SJCRH30 (cell line): Measurements from ENCODE around the gene MRS2. TPM values are rescaled to one million over a fixed set of nuclear protein-coding genes. Genes with fewer than 3 reads are reported as not detected.
A peak's percentile ranks its signal among the peaks of the same experiment; 100 is the strongest.
"Not testable (repeated sequence)": the region's sequence is repeated elsewhere in the genome, so short reads cannot be mapped to it uniquely, and the experiment has no call there.

Experiments
- DNase-seq, 2 experiments: peaks; one replicate each; pipeline ENCODE4 v3.0.0-alpha.2; 2015 to 2020
- H3K27ac ChIP-seq: fragments of 250-450 bp; sonication (Bioruptor Pico); 2 replicates; pipeline ENCODE4 v1.5.1; 2020; ENCODE audit warnings: mild to moderate bottlenecking, moderate library complexity
- H3K27me3 ChIP-seq: fragments of 250-450 bp; sonication (Bioruptor Pico); 2 replicates; pipeline ENCODE4 v1.5.1; 2020; ENCODE audit warnings: mild to moderate bottlenecking, moderate library complexity
- H3K36me3 ChIP-seq: fragments of 250-450 bp; sonication (Bioruptor Pico); 2 replicates; pipeline ENCODE4 v1.5.1; 2020; ENCODE audit warnings: mild to moderate bottlenecking, moderate library complexity
- H3K4me1 ChIP-seq: fragments of 250-450 bp; sonication (Bioruptor Pico); 2 replicates; pipeline ENCODE4 v1.5.1; 2020; ENCODE audit warnings: mild to moderate bottlenecking, moderate library complexity
- H3K4me3 ChIP-seq: fragments of 250-450 bp; sonication (Bioruptor Pico); 2 replicates; pipeline ENCODE4 v1.5.1; 2020; ENCODE audit warnings: mild to moderate bottlenecking, moderate library complexity
- H3K9me3 ChIP-seq: fragments of 250-450 bp; sonication (Bioruptor Pico); replicated peaks from 2 replicates; pipeline ENCODE4 v1.5.1; 2020; ENCODE audit warnings: mild to moderate bottlenecking, moderate library complexity
- total RNA-seq: library from RNA; depleted of rRNA; stranded (reverse); fragments of >200 nt; shearing (Covaris generic); gene quantifications from 2 replicates; pipeline ENCODE4 v1.2.3, GENCODE V29; 2014; rRNA removed

The MRS2 gene, protein sequence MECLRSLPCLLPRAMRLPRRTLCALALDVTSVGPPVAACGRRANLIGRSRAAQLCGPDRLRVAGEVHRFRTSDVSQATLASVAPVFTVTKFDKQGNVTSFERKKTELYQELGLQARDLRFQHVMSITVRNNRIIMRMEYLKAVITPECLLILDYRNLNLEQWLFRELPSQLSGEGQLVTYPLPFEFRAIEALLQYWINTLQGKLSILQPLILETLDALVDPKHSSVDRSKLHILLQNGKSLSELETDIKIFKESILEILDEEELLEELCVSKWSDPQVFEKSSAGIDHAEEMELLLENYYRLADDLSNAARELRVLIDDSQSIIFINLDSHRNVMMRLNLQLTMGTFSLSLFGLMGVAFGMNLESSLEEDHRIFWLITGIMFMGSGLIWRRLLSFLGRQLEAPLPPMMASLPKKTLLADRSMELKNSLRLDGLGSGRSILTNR
- 14.4 and 14.8 TPM in 2 replicates for total RNA-seq

DNA sequence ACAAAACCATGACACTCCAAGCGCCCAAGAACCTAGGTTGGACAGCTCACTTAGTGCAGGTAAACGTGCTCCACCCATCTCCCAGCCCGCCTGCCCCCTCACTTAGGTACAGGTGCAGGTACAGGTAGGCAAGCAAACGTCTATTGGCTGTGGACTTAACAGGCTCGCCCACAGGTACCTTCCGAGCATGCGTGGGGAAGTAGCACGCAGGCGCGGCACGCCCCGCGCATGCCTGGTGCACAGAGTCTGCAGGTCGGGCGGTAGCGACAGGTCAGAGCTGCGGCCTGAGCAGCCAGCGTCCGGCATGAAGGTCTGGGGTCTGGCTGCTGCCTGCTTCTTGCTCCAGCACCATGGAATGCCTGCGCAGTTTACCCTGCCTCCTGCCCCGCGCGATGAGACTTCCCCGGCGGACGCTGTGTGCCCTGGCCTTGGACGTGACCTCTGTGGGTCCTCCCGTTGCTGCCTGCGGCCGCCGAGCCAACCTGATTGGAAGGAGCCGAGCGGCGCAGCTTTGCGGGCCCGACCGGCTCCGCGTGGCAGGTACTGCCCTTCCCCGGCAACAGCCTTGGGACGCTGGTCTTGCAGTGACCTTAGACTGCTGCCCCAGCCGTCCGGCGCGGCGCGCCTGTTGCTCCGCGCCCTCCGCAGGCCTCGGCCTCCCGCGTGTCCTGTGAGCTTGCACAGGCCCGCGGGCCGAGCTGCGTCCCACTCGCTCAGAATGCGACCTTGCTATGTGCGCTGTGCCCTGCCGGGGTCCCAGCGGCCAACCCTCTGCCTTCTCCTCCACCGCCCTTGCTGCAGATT lies at the start of gene MRS2:
MRS2 (plus strand) TSS at position 240 of the 804 bp plus-strand sequence; CDS start at position 351, 111 bp downstream.
- Histone ChIP-seq H3K4me3 (peak within 1 kb of the TSS; percentile 80), H3K9me3 (no peaks in the 10 kb centered on the region), H3K27me3 (no peaks in the 10 kb centered on the region), H3K27ac (peak within 1 kb of the TSS; percentile 26; the same call in 1 of the 2 replicates), H3K4me1 (no peaks in the 10 kb centered on the region), H3K36me3 (no peaks in the 10 kb centered on the region; the same call in 1 of the 2 replicates)
- DNase-seq, result peak; percentile 52 to 58

DNA sequence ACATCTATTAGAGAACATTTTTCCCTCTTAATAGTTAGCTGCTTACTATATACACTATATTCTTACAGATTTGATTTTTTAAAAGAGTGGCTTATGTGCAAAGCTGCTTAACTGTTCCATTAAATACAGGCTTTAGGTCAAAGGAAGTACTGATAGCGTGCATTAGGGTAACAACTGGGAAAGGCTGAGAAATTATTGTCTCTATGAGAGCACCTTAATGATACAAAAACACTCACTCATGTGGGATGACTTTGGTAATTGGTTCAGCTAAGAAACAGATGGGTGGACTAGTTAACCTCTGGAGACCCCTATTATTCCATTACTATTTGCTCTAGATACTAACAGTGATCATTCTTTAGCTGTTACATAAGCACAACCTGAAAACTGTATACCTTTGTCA lies 48.9 kb upstream of the MRS2 start:
- Histone ChIP-seq H3K27ac (no peak overlapping the region), H3K4me3 (no peak overlapping the region), H3K4me1 (no peaks in the 10 kb centered on the region), H3K36me3 (no peaks in the 10 kb centered on the region), H3K9me3 (no peaks in the 10 kb centered on the region), H3K27me3 (no peaks in the 10 kb centered on the region)
- no peak for DNase-seq

GRCh38 chr6:24355393-24355792 lies 47.3 kb upstream of the MRS2 start:
- Histone ChIP-seq H3K36me3 (no peaks in the 10 kb centered on the region), H3K4me1 (no peaks in the 10 kb centered on the region), H3K9me3 (no peaks in the 10 kb centered on the region), H3K4me3 (no peak overlapping the region), H3K27me3 (no peaks in the 10 kb centered on the region), H3K27ac (no peak overlapping the region)
- no peak for DNase-seq

- Histone ChIP-seq H3K4me1 (no peaks in the 10 kb centered on the region), H3K9me3 (no peaks in the 10 kb centered on the region), H3K27ac (no peak overlapping the region), H3K27me3 (no peaks in the 10 kb centered on the region), H3K4me3 (no peak overlapping the region), H3K36me3 (no peaks in the 10 kb centered on the region)
- no peak for DNase-seq
Measured at GRCh38 chr6:24356310-24356973, 46.3 kb upstream of the MRS2 start.

DNA sequence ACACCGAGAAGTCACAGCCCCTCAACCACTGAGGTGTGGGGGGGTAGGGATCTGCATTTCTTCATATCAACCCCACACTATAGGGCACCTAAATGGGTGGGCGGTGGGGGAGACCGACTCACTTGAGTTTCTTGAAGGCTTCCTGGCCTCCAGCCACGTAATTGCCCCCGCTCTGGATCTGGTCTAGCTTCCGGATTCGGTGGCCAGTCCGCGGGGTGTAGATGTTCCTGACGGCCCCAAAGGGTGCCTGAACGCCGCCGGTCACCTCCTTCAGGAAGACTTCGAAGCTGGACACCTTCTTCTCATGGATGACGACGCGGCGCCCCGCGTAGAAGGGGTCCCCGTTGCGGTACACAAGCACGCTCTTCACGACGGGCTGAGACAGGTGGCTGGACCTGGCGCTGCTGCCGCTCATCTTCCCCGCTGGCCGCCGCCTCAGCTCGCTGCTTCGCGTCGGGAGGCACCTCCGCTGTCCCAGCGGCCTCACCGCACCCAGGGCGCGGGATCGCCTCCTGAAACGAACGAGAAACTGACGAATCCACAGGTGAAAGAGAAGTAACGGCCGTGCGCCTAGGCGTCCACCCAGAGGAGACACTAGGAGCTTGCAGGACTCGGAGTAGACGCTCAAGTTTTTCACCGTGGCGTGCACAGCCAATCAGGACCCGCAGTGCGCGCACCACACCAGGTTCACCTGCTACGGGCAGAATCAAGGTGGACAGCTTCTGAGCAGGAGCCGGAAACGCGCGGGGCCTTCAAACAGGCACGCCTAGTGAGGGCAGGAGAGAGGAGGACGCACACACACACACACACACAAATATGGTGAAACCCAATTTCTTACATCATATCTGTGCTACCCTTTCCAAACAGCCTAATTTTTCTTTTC lies 45.2 kb upstream of the MRS2 start, which contains the start of gene DCDC2:
DCDC2 (minus strand) TSS at position 724 of the 883 bp plus-strand sequence; CDS start at position 415, 309 bp downstream.
- H3K4me1 ChIP-seq, result no peaks in the 10 kb centered on the region
- no peak for DNase-seq
- no peak within 1 kb of the TSS for H3K4me3 ChIP-seq
- H3K27me3 ChIP-seq, result no peaks in the 10 kb centered on the region
- no peak within 1 kb of the TSS for H3K27ac ChIP-seq
- no peaks in the 10 kb centered on the region for H3K36me3 ChIP-seq
- H3K9me3 ChIP-seq, result no peaks in the 10 kb centered on the region

DNA sequence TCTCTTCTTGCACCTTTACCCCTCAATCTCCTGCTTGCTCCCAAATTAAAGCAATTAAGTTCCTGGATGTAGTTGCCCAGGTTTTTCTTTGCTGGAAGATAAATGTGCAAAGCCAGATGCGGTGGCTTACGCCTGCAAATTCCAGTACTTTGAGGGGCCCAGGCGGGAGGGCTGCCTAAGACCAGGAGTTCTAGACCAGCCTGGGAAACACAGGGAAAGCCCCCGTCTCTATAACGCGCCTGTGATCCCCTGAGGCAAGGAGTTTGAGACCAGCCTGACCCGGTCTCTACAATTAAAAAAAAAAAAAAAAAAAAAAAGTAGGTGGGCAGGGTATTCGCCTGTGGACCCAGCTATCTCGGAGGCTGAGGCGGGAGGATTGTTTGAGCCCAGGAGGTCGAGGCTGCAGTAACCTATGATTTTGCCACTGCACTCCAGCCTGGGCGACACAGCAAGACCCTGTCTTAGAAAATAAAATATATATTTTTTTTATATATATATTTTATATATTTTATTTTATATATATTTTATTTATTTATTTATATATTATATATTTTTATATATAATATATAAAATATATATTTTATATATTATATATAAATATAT lies 44.4 kb upstream of the MRS2 start:
- Histone ChIP-seq H3K27ac (no peak overlapping the region), H3K4me3 (no peak overlapping the region), H3K36me3 (no peaks in the 10 kb centered on the region), H3K9me3 (no peaks in the 10 kb centered on the region), H3K4me1 (no peaks in the 10 kb centered on the region), H3K27me3 (no peaks in the 10 kb centered on the region)
- DNase-seq, result no peak

- Histone ChIP-seq H3K9me3 (no peaks in the 10 kb centered on the region), H3K4me3 (peak overlapping the region; percentile 50), H3K27ac (no peak overlapping the region), H3K4me1 (no peaks in the 10 kb centered on the region), H3K27me3 (no peaks in the 10 kb centered on the region), H3K36me3 (no peaks in the 10 kb centered on the region)
- DNase-seq, result peak; percentile 84 to 87
Measured at GRCh38 chr6:24359640-24360454, 42.9 kb upstream of the MRS2 start.

DNA sequence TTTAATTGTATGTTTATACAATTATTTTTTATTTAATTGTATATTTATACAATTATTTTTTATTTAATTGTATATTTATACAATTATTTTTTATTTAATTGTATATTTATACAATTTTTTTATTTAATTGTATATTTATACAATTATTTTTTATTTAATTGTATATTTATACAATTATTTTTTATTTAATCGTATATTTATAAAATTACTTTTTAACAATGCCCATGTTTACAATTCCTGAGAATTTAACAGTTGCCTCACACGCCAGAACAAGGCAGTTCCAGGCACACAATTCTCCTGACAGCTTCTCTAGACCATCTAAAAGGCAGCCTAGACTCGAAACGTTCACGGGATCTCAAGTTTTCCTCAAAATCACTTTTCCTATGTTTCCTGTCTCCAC lies 40.4 kb upstream of the MRS2 start:
- not testable (repeated sequence) for H3K27me3 ChIP-seq, H3K27ac ChIP-seq, DNase-seq, H3K4me3 ChIP-seq, H3K4me1 ChIP-seq, H3K9me3 ChIP-seq, H3K36me3 ChIP-seq

GRCh38 chr6:24365103-24365633 lies 37.6 kb upstream of the MRS2 start:
- not testable (repeated sequence) for H3K36me3 ChIP-seq, H3K4me1 ChIP-seq, H3K27me3 ChIP-seq, H3K4me3 ChIP-seq, H3K9me3 ChIP-seq, H3K27ac ChIP-seq, DNase-seq

DNA sequence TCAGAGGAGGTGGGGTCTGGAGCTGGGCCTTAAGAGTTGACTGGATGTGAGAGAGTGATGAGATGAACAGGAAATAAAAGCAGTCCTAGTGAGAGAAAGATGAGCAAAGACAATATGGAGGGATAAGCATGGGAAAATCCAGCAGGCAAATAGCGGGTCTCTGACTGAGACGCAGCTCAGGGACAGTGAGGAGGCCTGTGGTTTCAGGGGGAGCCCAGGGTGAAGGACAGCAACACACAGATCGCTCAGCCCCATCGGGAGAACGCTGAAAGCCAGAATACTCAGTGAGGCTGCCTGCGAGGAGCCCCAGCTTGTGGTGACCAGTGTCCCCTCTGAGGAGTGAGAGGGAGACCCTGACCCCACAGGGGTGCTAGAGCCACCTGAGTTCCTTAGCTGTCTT lies 28.1 kb upstream of the MRS2 start:
- no peak for DNase-seq
- H3K27ac ChIP-seq, result no peak overlapping the region
- no peaks in the 10 kb centered on the region for H3K4me1 ChIP-seq
- no peak overlapping the region for H3K4me3 ChIP-seq
- H3K27me3 ChIP-seq, result no peaks in the 10 kb centered on the region
- no peaks in the 10 kb centered on the region for H3K36me3 ChIP-seq
- no peaks in the 10 kb centered on the region for H3K9me3 ChIP-seq

DNA sequence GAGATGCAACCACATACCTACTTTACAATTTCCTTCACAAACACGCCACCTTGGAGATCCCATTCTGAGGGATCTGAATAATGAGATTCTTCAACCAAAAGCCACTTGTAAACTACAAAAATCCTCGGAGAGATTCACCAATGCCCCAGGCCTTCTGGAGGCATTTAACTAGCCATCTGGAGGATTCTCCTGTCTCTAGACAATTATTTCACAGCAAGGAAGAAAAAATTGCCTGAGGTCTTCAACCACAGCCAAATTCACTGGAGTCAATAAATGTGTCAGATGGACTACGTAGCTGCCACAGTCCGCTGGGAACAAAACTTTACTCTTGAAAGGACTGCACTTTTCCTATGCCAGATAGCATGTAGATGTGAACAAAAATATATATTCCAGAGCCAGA lies 25.9 kb upstream of the MRS2 start:
- DNase-seq, result no peak
- Histone ChIP-seq H3K27ac (no peak overlapping the region), H3K4me3 (no peak overlapping the region), H3K36me3 (no peaks in the 10 kb centered on the region), H3K4me1 (no peaks in the 10 kb centered on the region), H3K9me3 (no peaks in the 10 kb centered on the region), H3K27me3 (no peaks in the 10 kb centered on the region)

DNA sequence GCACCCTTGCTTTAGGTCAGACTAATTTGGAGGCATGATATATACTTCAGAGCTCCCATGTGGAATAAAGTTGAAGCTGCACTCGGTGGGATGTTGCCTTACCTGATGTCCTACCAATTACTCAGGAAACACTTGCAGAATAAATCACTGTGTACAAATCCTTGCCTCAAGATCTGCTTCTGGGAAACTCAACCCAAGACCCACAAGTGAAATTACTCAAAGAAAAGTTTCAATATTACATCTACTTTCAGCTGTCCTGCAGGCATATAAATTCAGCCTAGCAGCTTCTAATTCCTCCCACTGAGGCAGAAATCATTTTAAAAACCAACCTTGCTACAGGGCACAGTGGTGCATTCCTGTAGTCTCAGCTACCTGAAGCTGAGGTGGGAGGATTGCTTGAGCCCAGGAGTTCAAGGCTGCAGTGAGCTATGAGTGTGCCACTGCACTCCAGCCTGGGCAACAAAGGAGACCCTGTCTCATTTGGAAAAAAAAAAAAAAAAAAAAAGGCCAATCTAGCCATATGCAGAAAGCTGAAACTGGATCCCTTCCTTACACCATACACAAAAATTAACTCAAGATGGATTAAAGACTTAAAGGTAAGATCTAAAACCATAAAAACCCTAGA lies 24.2 kb upstream of the MRS2 start:
- Histone ChIP-seq H3K4me3 (no peak overlapping the region), H3K27me3 (no peaks in the 10 kb centered on the region), H3K36me3 (no peaks in the 10 kb centered on the region), H3K4me1 (no peaks in the 10 kb centered on the region), H3K27ac (no peak overlapping the region), H3K9me3 (no peaks in the 10 kb centered on the region)
- DNase-seq, result no peak
